Gastroesophageal sphincter (tissue), 4 donors: ENCODE measurements around the gene COLGALT1. TPM values are rescaled to one million over a fixed set of nuclear protein-coding genes. Genes with fewer than 3 reads are reported as not detected.
A peak's percentile ranks its signal among the peaks of the same experiment; 100 is the strongest.
"Not testable (repeated sequence)": the region's sequence is repeated elsewhere in the genome, so short reads cannot be mapped to it uniquely, and the experiment has no call there.

Experiments
- ATAC-seq: fragments of 150-250 bp; one replicate; pipeline ENCODE4 v1.9.1; 2016; ENCODE audit warnings: mild to moderate bottlenecking, moderate library complexity
- H3K27ac ChIP-seq, 4 donors: fragments of 200-600 bp; sonication (generic) in 3 of 4; 1 replicate in 3 of 4; 2 replicates in 1 of 4; pipeline ENCODE4 v1.5.1; 2016 to 2019
- H3K27me3 ChIP-seq: fragments of 200-600 bp; sonication (generic); one replicate; pipeline ENCODE4 v1.5.1; 2019
- H3K36me3 ChIP-seq, 2 donors: fragments of 200-600 bp; sonication (generic); one replicate each; pipeline ENCODE4 v1.5.1; 2019; ENCODE audit warnings: control low read depth in 1 of 2
- H3K4me1 ChIP-seq, 3 donors: fragments of 200-600 bp; sonication (generic); 1 replicate in 2 of 3; 2 replicates in 1 of 3; pipeline ENCODE4 v1.5.1; 2016 to 2019; ENCODE audit warnings: control low read depth in 2 of 3
- H3K4me3 ChIP-seq, 2 donors: fragments of 200-600 bp; sonication (generic); one replicate each; pipeline ENCODE4 v1.5.1; 2019; ENCODE audit warnings: mild to moderate bottlenecking in 1 of 2, moderate library complexity in 1 of 2
- H3K9me3 ChIP-seq, 3 donors: fragments of 200-600 bp; sonication (generic); one replicate each; pipeline ENCODE4 v1.5.1; 2017 to 2019; ENCODE audit warnings: control low read depth in 2 of 3
- EP300 ChIP-seq: sonication (generic); formaldehyde crosslinking; IDR thresholded peaks from one replicate; pipeline ENCODE4 v1.6.1; 2017; ENCODE audit warnings: antibody characterized with exemption, mild to moderate bottlenecking
- POLR2A ChIP-seq, 2 donors: fragments of 450-650 bp; IDR thresholded peaks; one replicate each; pipeline ENCODE4 v1.6.1; 2017; ENCODE audit warnings: antibody characterized with exemption in 2 of 2, mild to moderate bottlenecking in 2 of 2, moderate library complexity in 1 of 2
- POLR2AphosphoS5 ChIP-seq: sonication (generic); formaldehyde crosslinking; IDR thresholded peaks from one replicate; pipeline ENCODE4 v1.6.1; 2017; ENCODE audit warnings: antibody characterized with exemption
- WGBS, 2 donors: methylation state at CpG; one replicate each; pipeline ENCODE4 v1.1.5; 2018; ENCODE audit warnings: low coverage in 1 of 2; 5-methylcytosine and 5-hydroxymethylcytosine counted together
- total RNA-seq, 4 donors: library from RNA; depleted of rRNA; stranded (reverse); fragments of >200 nt; gene quantifications; one replicate each; pipeline ENCODE4 v1.1.0, GENCODE V29; 2016
- TF ChIP-seq, protein P1 (sequence below), 4 experiments: fragments of 200-600 bp in 2 of 4; fragments of 450-650 bp in 2 of 4; sonication (generic) in 1 of 4; IDR thresholded peaks; one replicate each; pipeline ENCODE4 v1.5.1; 2017 to 2019; ENCODE audit warnings: antibody characterized with exemption in 4 of 4, mild to moderate bottlenecking in 2 of 4, moderate library complexity in 2 of 4

The COLGALT1 gene
- total RNA-seq, 4 donors from 2014 or later = 54.7 to 78.9 (median 61.2) TPM

DNA sequence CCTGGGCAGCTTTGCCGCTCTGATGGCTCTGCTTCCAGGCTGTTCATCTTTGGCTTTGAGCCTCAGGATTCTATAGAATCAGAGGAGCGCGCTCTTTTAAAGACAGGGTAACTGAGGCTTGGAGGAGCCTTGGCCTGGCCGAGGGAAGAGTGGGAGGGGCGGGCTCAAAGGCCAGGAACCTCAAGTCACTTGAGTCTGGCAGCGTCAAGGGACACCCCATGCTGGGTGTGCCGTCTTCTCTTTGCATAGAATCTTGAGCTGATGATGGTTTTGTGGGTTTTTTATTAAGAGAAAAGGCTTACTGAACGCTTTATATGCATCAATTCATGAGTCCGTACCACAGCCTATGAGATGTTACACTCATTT, 42.9 kb upstream of the COLGALT1 start:
- WGBS, 2 donors = 34 to 63% methylated on average over 4 to 6 of the region's 9 CpGs
- Histone ChIP-seq H3K4me3 (peak overlapping the region; percentile 43 to 71), H3K27ac (peak overlapping the region in 3 of 4 donors; percentile 95 to 100 (median 98)), H3K36me3 (peaks cover 0 to 28% of the 10 kb centered on the region in 2 donors), H3K9me3 (peaks cover 0 to 7% (median 0%) of the 10 kb centered on the region in 3 donors), H3K27me3 (no peaks in the 10 kb centered on the region), H3K4me1 (peaks cover 0 to 44% (median 15%) of the 10 kb centered on the region in 3 donors)
- ATAC-seq = no peak
- no peak for TF ChIP-seq POLR2A (IDR thresholded peaks at IDR 0.05)
- TF ChIP-seq, protein P1, sequence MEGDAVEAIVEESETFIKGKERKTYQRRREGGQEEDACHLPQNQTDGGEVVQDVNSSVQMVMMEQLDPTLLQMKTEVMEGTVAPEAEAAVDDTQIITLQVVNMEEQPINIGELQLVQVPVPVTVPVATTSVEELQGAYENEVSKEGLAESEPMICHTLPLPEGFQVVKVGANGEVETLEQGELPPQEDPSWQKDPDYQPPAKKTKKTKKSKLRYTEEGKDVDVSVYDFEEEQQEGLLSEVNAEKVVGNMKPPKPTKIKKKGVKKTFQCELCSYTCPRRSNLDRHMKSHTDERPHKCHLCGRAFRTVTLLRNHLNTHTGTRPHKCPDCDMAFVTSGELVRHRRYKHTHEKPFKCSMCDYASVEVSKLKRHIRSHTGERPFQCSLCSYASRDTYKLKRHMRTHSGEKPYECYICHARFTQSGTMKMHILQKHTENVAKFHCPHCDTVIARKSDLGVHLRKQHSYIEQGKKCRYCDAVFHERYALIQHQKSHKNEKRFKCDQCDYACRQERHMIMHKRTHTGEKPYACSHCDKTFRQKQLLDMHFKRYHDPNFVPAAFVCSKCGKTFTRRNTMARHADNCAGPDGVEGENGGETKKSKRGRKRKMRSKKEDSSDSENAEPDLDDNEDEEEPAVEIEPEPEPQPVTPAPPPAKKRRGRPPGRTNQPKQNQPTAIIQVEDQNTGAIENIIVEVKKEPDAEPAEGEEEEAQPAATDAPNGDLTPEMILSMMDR (IDR thresholded peaks at IDR 0.05) = no peak
- no peak for TF ChIP-seq POLR2AphosphoS5
- no peak for TF ChIP-seq EP300

DNA sequence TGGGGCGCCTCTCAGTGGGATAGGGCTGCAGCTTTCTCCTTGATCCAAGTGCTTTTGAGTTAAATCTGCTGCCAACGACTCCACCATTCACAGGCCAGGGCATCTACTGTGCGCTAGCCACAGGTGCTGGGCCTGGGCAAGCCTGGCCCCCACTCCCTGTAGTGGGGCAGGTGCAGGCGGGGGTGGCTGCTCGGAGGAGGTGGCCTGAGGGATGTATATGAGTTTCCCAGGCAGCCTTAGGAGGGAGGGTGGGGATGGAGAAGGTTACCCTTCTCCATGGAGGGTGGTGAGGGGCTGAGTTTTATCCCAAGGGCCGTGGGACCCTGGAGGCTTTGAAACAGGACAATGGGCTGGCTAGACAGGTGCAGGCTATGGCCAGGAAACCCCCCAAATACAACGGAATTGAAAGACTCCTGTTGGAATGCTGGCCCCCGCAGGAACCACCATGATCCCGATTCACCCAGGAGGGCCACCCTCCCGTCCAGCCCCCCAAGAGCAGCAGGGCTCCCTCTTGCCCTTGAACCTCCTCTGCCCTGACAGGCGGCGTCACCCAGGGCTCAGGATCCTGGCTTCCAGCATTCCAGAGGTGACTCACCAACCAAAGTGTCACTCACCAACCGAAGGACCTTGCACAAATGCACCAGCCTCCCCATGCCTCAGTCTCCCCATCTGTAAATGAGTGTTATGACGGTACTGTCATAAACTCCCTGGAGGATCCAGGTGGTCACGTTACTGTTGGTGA, 39.9 kb upstream of the COLGALT1 start:
- 82% methylated on average over 4 of the region's 15 CpGs; no CpG with 5 or more reads in 1 of the 2 donors for WGBS, 2 donors
- H3K4me1 ChIP-seq = peaks cover 0 to 18% (median 7%) of the 10 kb centered on the region in 3 donors
- H3K9me3 ChIP-seq = peaks cover 0 to 17% (median 0%) of the 10 kb centered on the region in 3 donors
- no peak for ATAC-seq
- TF ChIP-seq, protein P1 (IDR thresholded peaks at IDR 0.05) = no peak
- TF ChIP-seq POLR2AphosphoS5 = no peak
- no peak for TF ChIP-seq EP300
- TF ChIP-seq POLR2A (IDR thresholded peaks at IDR 0.05) = no peak
- H3K27ac ChIP-seq = no peak overlapping the region
- H3K36me3 ChIP-seq = peaks cover 0 to 53% of the 10 kb centered on the region in 2 donors
- no peaks in the 10 kb centered on the region for H3K27me3 ChIP-seq
- no peak overlapping the region for H3K4me3 ChIP-seq

DNA sequence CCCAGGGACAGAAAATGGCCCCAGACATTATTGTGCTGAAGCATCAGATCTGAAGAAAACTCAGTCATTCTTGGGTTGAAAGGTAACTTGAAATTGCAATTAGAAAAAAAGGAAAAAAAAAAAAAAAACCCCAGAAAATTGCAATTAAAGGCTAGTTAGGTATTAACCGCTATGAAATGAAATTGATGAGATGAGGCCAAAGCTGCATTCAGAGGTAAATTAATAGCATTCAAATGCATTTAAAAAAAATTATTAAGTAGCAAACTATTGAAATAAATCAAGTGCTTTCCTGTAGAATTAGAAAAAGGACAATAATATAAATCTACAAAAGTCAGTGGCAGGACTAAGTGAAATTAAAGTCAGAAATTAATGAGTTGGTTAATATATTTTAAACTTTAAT, 37.6 kb upstream of the COLGALT1 start:
- H3K4me1 ChIP-seq = peaks cover 0 to 5% (median 0%) of the 10 kb centered on the region in 3 donors

DNA sequence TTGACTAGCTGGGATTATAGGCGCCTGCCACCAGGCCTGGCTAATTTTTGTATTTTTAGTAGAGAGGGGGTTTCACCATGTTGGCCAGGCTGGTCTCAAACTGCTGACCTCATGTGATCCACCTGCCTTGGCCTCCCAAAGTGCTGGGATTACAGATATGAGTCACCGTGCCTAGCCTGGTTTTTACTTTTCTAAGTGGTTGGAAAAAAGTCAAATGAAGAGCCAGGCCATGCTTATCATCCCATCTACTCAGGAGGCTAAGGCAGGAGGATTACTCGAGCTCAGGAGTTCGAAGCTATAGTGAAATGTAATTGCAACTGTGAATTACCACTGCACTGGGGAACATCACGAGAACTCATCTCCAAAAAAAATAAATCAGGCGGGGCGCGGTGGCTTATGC, 36.8 kb upstream of the COLGALT1 start:
- Histone ChIP-seq H3K9me3 (peaks cover 0 to 17% (median 0%) of the 10 kb centered on the region in 3 donors), H3K36me3 (peaks cover 0 to 65% of the 10 kb centered on the region in 2 donors)
- H3K4me3 ChIP-seq, H3K4me1 ChIP-seq, H3K27me3 ChIP-seq, ATAC-seq, H3K27ac ChIP-seq: not testable (repeated sequence)
- WGBS, 2 donors = 99 to 100% methylated on average over 3 to 8 of the region's 8 CpGs

More for the DNA sequence above, 37.6 kb upstream of the COLGALT1 start:
- Histone ChIP-seq H3K36me3 (peaks cover 0 to 65% of the 10 kb centered on the region in 2 donors), H3K27ac (no peak overlapping the region), H3K4me3 (no peak overlapping the region), H3K27me3 (no peaks in the 10 kb centered on the region), H3K9me3 (peaks cover 0 to 17% (median 0%) of the 10 kb centered on the region in 3 donors)
- TF ChIP-seq POLR2A (IDR thresholded peaks at IDR 0.05) (no peak), EP300 (no peak), POLR2AphosphoS5 (no peak)
- TF ChIP-seq, protein P1 (IDR thresholded peaks at IDR 0.05) = no peak
- ATAC-seq = no peak
- WGBS, 2 donors = 100% methylated on average over 1 of the region's 1 CpG

DNA sequence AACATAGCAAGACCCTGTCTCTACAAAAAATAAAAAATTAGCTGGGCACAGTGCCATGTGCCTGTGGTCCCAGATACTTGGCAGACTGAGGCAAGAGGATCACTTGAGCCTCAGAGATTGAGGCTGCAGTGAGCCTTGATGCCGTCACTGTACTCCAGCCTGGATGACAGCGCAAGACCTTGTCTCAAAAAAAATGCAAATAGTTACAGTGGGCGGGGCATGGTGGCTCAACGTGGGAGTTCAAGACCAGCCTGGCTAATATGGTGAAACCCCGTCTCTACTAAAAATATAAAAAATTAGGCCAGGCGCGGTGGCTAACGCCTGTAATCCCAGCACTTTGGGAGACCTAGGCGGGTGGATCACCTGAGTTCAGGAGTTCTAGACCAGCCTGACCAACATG, 35.5 kb upstream of the COLGALT1 start:
- WGBS, 2 donors = 68 to 84% methylated on average over 4 to 6 of the region's 9 CpGs
- Histone ChIP-seq H3K27ac (no peak overlapping the region), H3K4me1 (peaks cover 0 to 10% (median 0%) of the 10 kb centered on the region in 3 donors), H3K9me3 (peaks cover 0 to 17% (median 0%) of the 10 kb centered on the region in 3 donors), H3K27me3 (peaks cover 19% of the 10 kb centered on the region), H3K36me3 (peaks cover 0 to 65% of the 10 kb centered on the region in 2 donors), H3K4me3 (no peak overlapping the region)
- TF ChIP-seq EP300 = no peak
- TF ChIP-seq, protein P1 (IDR thresholded peaks at IDR 0.05) = no peak
- no peak for TF ChIP-seq POLR2A (IDR thresholded peaks at IDR 0.05)
- TF ChIP-seq POLR2AphosphoS5 = no peak
- ATAC-seq = no peak
